Measurements from ENCODE around the gene CAMK1D. TPM values are rescaled to one million over a fixed set of nuclear protein-coding genes. Genes with fewer than 3 reads are reported as not detected.

CAMK1D gene
- total RNA-seq, 1 experiment from 2014 or later: 1.1 TPM

DNA sequence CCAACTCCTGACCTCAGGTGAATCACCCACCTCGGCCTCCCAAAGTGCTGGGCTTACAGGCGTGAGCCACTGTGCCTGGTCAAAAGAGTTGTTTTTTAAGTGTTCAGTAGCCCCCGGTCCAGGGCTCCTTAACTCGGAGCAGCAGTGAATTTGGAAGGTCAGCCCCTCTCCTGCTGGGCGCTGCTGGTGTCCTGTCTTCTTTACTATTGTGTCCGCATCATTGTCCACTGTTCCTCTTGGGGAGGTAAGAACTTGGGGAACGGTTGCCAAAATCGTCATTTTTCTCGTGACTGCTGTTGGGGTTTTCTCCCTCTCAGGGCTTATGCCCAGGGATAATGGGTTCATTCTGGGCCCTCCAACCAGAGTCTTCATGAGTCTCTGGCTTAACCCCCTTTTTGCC lies 46.7 kb downstream of the CAMK1D start:
- DNase-seq: no peak
- H3K27me3 ChIP-seq: no peaks in the 10 kb centered on the region
- H3K4me3 ChIP-seq: no peak overlapping the region
- H3K36me3 ChIP-seq: no peaks in the 10 kb centered on the region
- H3K9me3 ChIP-seq (replicated peaks): no peaks in the 10 kb centered on the region
- H3K27ac ChIP-seq: no peak overlapping the region
- no peaks in the 10 kb centered on the region for H3K4me1 ChIP-seq

DNA sequence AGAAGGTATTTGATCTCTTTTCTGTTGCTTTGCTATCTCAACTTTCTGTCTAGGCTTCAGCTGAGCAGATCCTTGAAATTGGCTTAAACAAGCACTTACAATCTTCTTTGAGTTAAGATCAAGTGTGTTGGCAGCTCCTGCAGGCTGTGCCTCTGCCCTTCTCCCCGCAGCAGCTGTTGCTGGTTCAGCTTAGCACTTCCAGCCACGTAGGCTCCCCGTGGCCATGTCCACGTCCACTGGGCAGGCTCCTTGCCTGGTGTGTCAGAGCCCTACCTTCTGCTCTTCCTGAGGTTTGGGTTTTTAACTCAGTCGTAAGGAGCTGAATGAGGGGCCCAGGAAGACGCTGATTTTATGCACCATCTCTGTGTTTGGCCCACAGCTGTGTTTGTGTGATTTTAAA lies 47.2 kb downstream of the CAMK1D start:
- no peaks in the 10 kb centered on the region for H3K27me3 ChIP-seq
- H3K36me3 ChIP-seq: no peaks in the 10 kb centered on the region
- H3K4me3 ChIP-seq: no peak overlapping the region
- no peaks in the 10 kb centered on the region for H3K4me1 ChIP-seq
- DNase-seq: no peak
- no peaks in the 10 kb centered on the region for H3K9me3 ChIP-seq (replicated peaks)
- H3K27ac ChIP-seq: no peak overlapping the region

DNA sequence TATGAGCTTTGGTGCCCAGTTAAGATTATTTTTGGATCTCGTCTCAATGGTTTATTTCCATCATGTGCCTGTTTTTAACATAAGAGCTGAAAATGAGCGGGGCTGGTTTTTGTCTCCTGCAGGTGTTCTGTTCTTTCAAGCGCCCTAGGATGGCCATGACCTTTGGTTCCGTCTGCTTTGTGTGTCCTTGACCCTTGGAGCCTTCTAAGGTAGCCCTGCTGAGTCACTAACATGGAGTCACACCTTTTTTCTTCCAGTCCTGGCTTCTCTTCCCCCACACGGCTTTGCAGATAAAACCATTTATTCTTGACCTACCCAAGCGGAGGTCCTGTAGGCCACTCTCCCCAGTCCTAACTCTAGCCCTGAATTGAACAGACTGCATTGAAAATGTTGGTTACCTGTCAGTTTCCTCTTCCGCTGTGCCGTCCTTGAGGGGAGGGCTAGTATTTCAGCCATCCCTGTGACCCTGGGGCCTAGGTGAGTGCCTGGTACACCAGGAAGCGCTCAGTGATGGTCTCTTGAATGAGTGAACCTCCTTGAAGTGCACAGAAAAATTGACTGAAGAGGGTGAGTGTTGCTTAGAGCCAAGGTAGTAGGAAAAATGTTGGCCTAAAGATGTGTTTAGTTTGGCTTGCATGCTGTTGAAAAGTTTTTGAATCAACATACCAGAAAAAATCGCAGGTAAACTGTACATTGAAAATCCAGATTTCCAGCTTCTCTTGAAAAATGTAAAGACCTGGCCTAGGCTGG lies 48.0 kb downstream of the CAMK1D start:
- Histone ChIP-seq H3K4me1 (no peaks in the 10 kb centered on the region), H3K4me3 (no peak overlapping the region), H3K36me3 (no peaks in the 10 kb centered on the region), H3K27ac (no peak overlapping the region), H3K27me3 (no peaks in the 10 kb centered on the region), H3K9me3 (replicated peaks) (no peaks in the 10 kb centered on the region)
- DNase-seq: no peak

DNA sequence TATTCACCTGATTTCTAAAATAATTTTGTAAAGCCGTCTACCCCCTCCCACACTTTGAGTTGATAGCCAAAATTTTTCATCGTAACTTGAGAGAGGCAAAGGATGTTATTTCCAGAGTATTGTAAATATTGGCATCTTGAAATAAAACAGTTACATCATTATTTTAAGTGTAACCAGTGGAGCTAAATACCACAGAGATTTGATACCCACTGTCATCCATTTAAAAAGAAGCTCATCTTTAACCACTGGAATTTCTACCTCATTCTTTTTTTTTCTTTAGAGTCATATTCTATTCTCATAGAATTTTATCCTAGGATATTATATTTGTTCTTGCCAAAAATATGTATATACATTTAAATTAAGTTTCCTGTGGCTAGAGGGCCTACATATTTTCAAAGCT lies 48.6 kb downstream of the CAMK1D start:
- DNase-seq: no peak
- Histone ChIP-seq H3K36me3 (no peaks in the 10 kb centered on the region), H3K4me3 (no peak overlapping the region), H3K4me1 (no peaks in the 10 kb centered on the region), H3K27me3 (no peaks in the 10 kb centered on the region), H3K9me3 (replicated peaks) (no peaks in the 10 kb centered on the region), H3K27ac (no peak overlapping the region)

DNA sequence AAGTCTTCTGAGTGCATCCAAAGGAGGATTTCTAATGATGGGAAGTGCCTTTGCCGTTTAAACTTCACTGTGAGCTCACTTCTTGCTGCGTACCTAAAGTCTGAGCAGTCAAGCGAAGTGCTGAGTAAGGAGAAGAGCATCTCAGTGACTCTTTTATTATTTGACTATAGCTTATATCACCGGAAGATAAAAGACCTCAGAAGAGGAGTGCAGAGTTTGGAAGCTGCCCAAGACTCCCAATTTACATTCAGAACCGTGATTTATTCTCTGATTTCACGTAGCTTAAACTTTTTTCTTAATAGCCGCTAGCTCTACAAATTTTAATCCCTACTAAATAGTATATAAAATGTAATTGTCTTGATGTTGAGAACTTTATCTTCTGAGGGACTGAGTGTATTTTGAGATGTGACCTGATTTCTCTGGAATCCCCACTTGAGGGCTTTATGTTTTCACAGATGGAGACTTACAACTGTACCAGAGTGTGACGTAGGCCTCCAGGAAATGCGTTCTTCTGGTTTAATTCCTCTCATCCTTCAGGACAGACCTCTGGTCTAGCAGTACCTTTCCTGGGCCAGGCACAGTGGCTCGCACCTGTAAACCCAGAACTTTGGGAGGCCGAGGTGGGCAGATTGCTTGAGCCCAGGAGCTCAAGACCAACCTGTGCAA lies 51.1 kb downstream of the CAMK1D start:
- Histone ChIP-seq H3K4me3 (no peak overlapping the region), H3K27me3 (no peaks in the 10 kb centered on the region), H3K36me3 (no peaks in the 10 kb centered on the region), H3K4me1 (no peaks in the 10 kb centered on the region), H3K9me3 (replicated peaks) (no peaks in the 10 kb centered on the region), H3K27ac (no peak overlapping the region)
- DNase-seq: no peak

DNA sequence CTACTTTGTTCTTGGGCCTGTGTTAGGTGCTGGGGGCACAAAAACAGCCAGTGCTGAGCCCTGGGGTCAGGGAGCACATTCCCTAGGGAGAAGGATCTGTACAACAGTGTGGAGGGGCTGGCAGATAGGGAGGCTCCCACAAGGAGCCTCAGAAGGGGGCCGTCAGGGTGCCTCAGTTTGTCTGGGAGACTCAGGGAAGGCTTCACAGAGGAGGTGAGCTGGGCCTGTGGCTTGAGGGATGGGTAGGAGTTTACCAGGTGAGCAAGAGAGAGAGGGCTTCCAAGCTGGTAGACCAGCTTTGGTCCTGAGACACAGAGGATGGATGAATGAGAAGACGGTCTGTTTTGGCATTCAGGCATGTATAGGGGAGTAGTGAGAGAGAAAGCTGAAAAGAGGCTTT lies 52.1 kb downstream of the CAMK1D start:
- H3K4me1 ChIP-seq: no peaks in the 10 kb centered on the region
- H3K4me3 ChIP-seq: no peak overlapping the region
- no peak for DNase-seq
- H3K9me3 ChIP-seq (replicated peaks): no peaks in the 10 kb centered on the region
- no peak overlapping the region for H3K27ac ChIP-seq
- no peaks in the 10 kb centered on the region for H3K27me3 ChIP-seq
- no peaks in the 10 kb centered on the region for H3K36me3 ChIP-seq

DNA sequence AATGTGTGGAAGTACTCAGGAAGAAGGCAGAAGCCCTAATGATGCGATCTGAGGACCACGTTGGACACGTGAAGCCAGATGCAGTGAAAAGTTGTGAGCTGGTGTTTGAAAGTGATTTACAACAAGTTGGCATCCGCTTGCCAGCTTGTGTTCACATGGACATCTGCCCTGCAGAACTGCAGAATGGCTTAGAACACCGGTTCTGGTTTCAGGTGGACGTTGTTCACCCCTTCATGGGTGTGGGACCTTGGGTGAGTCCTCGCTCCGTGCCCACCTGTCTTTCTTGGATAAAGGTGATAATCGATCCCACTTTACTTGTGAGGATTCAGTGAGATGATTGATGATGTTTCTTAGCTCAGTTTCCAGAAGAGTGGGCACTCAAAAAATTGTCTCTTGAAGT lies 53.8 kb downstream of the CAMK1D start:
- H3K4me1 ChIP-seq: no peaks in the 10 kb centered on the region
- no peaks in the 10 kb centered on the region for H3K27me3 ChIP-seq
- no peak for DNase-seq
- H3K4me3 ChIP-seq: no peak overlapping the region
- H3K9me3 ChIP-seq (replicated peaks): no peaks in the 10 kb centered on the region
- H3K36me3 ChIP-seq: no peaks in the 10 kb centered on the region
- H3K27ac ChIP-seq: no peak overlapping the region

DNA sequence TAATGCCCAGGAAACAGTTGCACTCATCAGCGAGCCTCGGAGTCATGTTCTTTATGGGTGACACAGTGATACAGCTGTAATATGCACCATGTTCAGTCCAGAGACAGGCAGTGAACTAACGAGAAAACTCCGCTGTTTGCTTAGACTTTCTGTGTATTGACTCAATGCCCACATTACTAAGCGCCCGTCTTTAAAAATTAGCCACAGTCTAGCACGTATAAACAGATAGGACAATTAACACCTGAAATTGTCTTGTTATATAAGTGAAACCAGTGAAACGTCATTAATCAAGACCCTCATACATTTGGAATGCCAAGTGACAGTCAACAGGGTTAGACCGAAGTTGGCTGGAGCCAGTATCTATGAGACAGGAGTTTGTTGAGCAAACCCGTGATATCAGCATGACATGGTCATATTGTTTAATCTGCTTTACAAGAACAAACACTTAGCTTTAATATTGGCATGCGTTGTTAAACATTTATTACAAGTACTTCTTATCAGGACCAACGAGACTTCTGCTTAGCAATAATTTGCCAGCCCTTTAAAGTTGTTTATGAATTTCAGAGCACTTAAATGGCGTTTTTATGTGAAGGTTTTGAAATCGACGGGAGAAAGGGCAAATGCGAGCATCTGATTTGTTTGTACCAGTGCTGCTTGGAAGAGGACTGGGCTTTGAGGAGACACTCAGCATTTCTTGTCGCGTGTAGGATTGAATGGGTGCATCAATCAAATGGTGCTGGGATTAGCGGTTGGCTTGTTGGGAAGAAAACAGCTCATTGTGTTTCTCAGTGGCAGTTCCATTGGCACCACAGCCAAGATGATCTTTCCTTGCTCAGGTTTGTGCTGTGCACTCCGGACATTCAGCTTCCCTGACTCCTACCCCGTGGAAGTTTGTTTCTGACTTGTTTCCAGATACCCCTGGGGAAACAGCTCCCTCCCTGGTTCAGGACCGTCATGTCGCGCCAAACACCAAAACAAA lies 56.3 kb downstream of the CAMK1D start:
- no peak overlapping the region for H3K4me3 ChIP-seq
- no peaks in the 10 kb centered on the region for H3K4me1 ChIP-seq
- no peaks in the 10 kb centered on the region for H3K27me3 ChIP-seq
- no peak overlapping the region for H3K27ac ChIP-seq
- H3K9me3 ChIP-seq (replicated peaks): no peaks in the 10 kb centered on the region
- H3K36me3 ChIP-seq: no peaks in the 10 kb centered on the region
- no peak for DNase-seq

DNA sequence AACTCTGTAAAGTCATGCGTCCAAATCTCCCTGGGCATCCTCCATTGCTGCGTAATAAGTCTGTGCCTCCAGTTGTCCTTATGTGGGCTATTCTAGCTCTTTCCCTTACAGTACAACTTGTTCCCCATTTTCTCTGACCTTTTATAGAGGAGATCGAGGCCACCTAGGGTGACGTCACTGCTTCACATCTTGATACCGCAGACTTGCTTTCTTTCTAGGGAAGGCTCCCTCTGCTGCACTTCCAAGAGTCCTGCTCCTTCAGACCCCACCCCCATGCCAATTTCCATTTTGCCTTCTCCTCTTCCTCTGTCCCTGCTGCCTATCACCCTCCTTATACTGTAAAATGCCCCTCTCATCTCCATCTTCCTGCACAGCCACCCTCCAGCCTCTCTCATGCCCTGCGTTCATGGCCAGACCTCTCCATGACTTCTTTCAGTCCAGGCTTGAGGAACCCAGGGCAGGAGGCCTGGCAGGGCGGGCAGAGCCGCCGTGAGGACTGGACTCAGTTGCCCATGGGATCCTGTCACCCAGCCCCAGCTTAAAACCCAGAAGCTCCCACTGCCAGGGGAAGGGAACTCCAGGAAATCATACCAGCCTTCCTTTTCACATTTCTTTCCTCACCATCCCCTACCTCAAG lies 57.5 kb downstream of the CAMK1D start:
- DNase-seq: no peak

DNA sequence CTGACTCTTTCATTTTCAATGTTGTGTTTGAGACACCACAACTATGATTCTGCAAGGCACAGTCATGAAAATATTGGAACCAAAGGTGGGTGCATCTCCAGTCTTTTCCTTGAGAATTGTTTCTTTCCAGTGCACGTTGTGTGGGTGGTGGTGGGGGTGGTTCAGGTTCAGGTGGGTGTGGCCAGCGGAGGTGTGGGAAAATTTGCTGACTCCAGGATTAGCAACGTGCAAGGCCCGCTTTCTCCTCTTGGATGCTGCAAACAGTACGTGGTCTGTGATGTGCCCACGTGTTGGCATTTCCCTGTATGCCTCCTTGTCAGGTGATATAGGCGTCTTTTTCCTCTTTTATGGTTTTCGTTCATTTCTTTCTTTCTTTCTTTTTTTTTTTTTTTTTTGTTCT lies 59.1 kb downstream of the CAMK1D start:
- DNase-seq: no peak
- H3K9me3 ChIP-seq (replicated peaks): no peaks in the 10 kb centered on the region
- H3K27me3 ChIP-seq: no peaks in the 10 kb centered on the region
- no peaks in the 10 kb centered on the region for H3K36me3 ChIP-seq
- no peaks in the 10 kb centered on the region for H3K4me1 ChIP-seq
- H3K4me3 ChIP-seq: no peak overlapping the region
- no peak overlapping the region for H3K27ac ChIP-seq

More for the DNA sequence above, 57.5 kb downstream of the CAMK1D start:
- Histone ChIP-seq H3K27ac (no peak overlapping the region), H3K27me3 (no peaks in the 10 kb centered on the region), H3K9me3 (replicated peaks) (no peaks in the 10 kb centered on the region), H3K4me1 (no peaks in the 10 kb centered on the region), H3K4me3 (no peak overlapping the region), H3K36me3 (no peaks in the 10 kb centered on the region)

DNA sequence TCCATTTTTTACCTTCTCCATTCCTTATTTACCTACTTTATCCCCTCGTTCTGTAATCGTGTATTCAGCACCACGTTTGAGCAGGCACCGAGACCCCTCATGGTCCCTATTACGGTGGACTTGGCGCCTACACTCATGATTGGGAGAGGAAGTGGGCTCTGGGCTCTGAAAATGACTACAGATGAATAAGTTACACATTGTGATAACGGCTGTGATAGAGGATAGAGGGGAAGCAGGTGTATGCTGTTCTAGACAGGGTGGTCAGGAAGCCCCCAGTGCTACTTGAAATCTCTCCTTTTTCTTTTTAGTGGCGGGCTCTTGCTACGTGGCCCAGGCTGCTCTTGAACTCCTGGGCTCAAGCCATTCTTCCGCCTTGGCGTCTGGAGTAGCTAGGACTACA lies 59.8 kb downstream of the CAMK1D start:
- H3K9me3 ChIP-seq (replicated peaks): no peaks in the 10 kb centered on the region
- DNase-seq: no peak

DNA sequence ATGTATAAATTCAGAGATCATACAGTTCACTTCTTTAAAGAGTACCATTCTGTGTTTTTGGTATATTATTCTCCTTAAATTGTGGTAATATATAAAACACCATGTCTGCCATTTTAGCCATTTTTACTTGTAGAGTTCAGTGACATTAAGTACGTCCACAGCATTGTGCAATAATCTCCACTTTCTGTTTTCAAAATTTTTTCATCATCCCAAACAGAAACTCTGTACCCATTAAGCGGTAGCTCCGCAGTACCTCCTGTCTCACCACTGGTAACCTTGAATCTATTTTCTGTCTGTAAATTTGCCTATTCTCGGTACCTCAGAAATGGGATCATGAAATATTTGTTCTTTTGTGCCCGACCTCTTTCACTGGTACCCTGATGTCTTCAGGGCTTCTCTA lies 60.3 kb downstream of the CAMK1D start:
- H3K27ac ChIP-seq: no peak overlapping the region
- DNase-seq: no peak
- H3K9me3 ChIP-seq (replicated peaks): no peaks in the 10 kb centered on the region
- H3K27me3 ChIP-seq: no peaks in the 10 kb centered on the region
- H3K4me3 ChIP-seq: no peak overlapping the region
- H3K4me1 ChIP-seq: no peaks in the 10 kb centered on the region
- no peaks in the 10 kb centered on the region for H3K36me3 ChIP-seq

More for the DNA sequence above, 59.8 kb downstream of the CAMK1D start:
- no peaks in the 10 kb centered on the region for H3K27me3 ChIP-seq
- H3K27ac ChIP-seq: no peak overlapping the region
- H3K36me3 ChIP-seq: no peaks in the 10 kb centered on the region
- H3K4me1 ChIP-seq: no peaks in the 10 kb centered on the region
- no peak overlapping the region for H3K4me3 ChIP-seq

DNA sequence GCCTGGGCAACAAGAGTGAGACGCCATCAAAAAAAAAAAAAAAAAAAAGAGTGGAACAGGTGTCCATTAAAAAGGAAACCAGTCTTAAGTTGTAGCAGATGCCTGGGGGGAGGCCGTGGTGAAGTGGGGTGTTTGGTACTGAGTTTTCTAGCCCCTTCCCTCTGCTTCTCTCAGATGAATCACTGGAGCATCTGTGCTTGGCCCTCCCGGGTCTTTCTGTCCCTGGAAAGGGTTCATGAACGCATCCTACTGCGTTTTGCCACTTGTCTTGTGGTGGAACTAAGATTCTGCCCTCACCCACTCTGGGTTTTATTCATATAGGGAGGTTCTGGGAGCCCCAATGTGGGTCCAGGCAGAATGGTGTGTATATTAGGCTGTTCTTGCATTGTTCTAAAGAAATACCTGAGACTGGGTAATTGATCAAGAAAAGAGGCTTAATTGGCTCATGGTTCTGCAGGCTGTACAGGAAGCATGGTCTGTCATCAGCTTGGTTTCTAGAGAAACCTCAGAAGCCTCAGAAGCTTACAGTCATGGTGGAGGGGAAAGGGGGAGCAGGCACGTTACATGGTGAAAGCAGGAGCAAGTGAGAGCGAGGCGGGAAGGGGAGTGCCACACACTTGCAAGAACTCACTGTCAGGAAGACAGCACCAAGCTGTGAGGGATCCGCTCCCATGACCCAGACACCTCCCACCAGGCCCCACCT lies 63.5 kb downstream of the CAMK1D start:
- Histone ChIP-seq H3K4me3 (no peak overlapping the region), H3K9me3 (replicated peaks) (no peaks in the 10 kb centered on the region), H3K36me3 (no peaks in the 10 kb centered on the region), H3K27ac (no peak overlapping the region), H3K4me1 (no peaks in the 10 kb centered on the region), H3K27me3 (no peaks in the 10 kb centered on the region)
- DNase-seq: peak in 1 of 2 experiments; percentile 10

DNA sequence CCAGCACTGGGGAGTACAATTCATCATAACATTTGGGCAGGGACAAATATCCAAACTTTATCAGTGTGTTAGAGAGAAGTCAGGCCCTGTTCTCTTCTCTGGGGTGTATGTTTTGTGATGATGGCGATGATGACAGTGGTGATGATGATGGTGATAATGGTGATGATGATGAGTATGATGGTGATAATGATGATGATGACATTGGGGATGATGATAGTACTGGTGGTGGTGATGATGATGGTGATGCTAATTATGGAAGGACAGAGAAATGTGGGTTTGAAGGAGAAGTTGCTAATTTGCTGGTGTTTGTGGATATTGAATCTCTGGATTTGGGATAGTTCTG lies 64.0 kb downstream of the CAMK1D start:
- DNase-seq: no peak
- Histone ChIP-seq H3K4me3 (no peak overlapping the region), H3K27me3 (no peaks in the 10 kb centered on the region), H3K9me3 (replicated peaks) (no peaks in the 10 kb centered on the region), H3K36me3 (no peaks in the 10 kb centered on the region), H3K4me1 (no peaks in the 10 kb centered on the region), H3K27ac (no peak overlapping the region)

All from SJCRH30 (cell line).